Peyer's patch (tissue), 4 donors: Measurements from ENCODE around the gene SCD.

Source experiments
- POLR2A ChIP-seq, 2 donors: fragments of 450-650 bp; IDR thresholded peaks; one replicate each; pipeline ENCODE4 v1.5.1; 2017; ENCODE audit warnings: antibody characterized with exemption in 2 of 2, mild to moderate bottlenecking in 2 of 2, moderate library complexity in 2 of 2
- TF ChIP-seq, protein P1 (sequence below), 6 experiments: fragments of 450-650 bp in 4 of 6; fragments of 200-600 bp in 2 of 6; sonication (generic) in 1 of 6; IDR thresholded peaks; one replicate each; pipeline ENCODE4 v1.5.1; 2017 to 2019; ENCODE audit warnings: antibody characterized with exemption in 6 of 6, mild to moderate bottlenecking in 3 of 6, moderate library complexity in 1 of 6

DNA sequence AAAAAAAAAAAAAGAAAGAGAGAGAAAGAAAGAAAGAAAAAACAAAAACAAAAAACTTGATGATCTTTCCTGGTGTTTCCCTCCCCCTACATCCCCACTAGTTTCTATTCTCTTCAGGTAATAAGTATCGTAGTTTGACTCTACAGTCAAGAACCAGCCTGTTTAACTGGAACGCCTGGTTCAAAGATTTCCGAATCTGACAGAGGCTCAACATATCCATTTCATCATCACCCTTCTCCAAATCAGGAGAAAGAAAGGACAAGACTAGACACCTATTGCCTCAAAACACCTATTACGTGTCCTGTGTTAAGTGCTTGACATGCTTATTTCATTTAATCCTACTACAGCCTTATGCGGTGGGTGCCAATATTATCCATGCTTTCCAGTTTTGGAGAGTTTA lies 40.2 kb upstream of the SCD start:
- TF ChIP-seq, protein P1, sequence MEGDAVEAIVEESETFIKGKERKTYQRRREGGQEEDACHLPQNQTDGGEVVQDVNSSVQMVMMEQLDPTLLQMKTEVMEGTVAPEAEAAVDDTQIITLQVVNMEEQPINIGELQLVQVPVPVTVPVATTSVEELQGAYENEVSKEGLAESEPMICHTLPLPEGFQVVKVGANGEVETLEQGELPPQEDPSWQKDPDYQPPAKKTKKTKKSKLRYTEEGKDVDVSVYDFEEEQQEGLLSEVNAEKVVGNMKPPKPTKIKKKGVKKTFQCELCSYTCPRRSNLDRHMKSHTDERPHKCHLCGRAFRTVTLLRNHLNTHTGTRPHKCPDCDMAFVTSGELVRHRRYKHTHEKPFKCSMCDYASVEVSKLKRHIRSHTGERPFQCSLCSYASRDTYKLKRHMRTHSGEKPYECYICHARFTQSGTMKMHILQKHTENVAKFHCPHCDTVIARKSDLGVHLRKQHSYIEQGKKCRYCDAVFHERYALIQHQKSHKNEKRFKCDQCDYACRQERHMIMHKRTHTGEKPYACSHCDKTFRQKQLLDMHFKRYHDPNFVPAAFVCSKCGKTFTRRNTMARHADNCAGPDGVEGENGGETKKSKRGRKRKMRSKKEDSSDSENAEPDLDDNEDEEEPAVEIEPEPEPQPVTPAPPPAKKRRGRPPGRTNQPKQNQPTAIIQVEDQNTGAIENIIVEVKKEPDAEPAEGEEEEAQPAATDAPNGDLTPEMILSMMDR (IDR thresholded peaks at IDR 0.05) = no peak
- no peak for TF ChIP-seq POLR2A (IDR thresholded peaks at IDR 0.05)
